HG03135 (cell line): Measurements from ENCODE around the gene KLF7.

Source experiments
- ATAC-seq: cut with Tn5 transposase; IDR thresholded peaks from one replicate; pipeline ENCODE4 v1.9.1; 2021; ENCODE audit warnings: mild to moderate bottlenecking, moderate library complexity; ENCODE audit not compliant: unreplicated experiment

The KLF7 gene

GRCh38 chr2:207035875-207036274 lies 129.9 kb downstream of the KLF7 start:
- ATAC-seq: no peak

- no peak for ATAC-seq
Measured at GRCh38 chr2:207032490-207032889, 133.3 kb downstream of the KLF7 start.
